Measurements from ENCODE around the gene HBA2.
"Not testable (repeated sequence)": the region's sequence is repeated elsewhere in the genome, so short reads cannot be mapped to it uniquely, and the experiment has no call there.

Gene HBA2

DNA sequence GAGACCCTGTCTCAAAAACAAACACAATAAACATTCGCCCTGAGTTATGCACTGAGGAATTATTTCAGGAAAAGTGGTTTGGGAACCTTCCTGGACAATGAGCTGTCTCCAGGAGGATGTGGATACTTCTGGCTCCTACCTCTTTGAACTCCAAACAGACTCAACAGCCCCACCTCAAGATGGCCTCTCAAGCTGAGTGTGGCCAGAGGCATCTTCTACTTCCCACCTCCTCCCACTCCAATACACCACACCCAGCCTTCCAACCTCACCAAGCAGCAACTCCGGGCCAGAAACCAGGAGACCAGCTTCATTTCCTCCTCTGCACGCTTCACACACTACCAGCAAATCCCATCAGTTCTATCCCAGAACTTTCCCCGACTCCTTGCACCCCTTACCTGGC lies 19.2 kb downstream of the HBA2 start:
- no peak for DNase-seq (ENCODE audit: low spot score)
- TF ChIP-seq, protein P1, sequence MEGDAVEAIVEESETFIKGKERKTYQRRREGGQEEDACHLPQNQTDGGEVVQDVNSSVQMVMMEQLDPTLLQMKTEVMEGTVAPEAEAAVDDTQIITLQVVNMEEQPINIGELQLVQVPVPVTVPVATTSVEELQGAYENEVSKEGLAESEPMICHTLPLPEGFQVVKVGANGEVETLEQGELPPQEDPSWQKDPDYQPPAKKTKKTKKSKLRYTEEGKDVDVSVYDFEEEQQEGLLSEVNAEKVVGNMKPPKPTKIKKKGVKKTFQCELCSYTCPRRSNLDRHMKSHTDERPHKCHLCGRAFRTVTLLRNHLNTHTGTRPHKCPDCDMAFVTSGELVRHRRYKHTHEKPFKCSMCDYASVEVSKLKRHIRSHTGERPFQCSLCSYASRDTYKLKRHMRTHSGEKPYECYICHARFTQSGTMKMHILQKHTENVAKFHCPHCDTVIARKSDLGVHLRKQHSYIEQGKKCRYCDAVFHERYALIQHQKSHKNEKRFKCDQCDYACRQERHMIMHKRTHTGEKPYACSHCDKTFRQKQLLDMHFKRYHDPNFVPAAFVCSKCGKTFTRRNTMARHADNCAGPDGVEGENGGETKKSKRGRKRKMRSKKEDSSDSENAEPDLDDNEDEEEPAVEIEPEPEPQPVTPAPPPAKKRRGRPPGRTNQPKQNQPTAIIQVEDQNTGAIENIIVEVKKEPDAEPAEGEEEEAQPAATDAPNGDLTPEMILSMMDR (IDR thresholded peaks at IDR 0.05; ENCODE audit: extremely low read depth, missing control alignments), result no peak

DNA sequence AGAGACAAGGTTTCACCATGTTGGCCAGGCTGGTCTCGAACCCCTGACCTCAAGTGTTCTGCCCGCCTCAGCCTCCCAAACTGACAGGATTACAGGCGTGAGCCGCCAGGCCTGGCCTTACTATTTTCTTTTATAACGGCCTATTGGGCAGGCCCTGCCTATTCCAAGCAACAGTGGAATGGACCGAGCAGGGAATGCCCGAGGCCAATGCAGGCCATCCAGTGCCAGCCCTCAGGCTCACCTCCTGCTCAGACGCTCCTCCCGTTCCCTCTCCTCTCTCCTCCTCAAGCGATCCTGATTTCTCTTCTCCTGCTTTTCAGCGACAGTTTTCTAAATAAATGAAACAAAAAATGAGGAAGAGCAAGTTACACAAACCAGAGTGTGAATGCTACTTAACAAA lies 20.0 kb downstream of the HBA2 start:
- DNase-seq (ENCODE audit: low spot score), result no peak
- TF ChIP-seq, protein P1 (IDR thresholded peaks at IDR 0.05; ENCODE audit: extremely low read depth, missing control alignments), result no peak

DNA sequence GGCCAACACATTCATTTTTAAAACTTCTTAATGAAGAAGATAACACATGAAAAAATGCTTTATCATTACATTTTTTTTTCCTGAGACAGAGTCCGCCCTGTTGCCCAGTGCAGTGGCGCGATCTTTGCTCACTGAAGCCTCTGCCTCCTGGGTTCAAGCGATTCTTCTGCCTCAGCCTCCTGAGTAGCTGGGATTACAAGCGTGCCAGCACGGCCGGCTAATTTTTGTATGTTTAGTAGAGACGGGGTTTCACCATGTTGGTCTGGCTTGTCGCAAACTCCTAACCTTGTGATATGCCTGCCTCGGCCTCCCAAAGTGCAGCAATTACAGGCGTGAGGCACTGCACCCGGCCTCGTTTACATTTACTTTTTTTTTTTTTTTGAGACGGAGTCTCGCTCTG lies 20.8 kb downstream of the HBA2 start:
- no peak for DNase-seq (ENCODE audit: low spot score)
- TF ChIP-seq, protein P1 (IDR thresholded peaks at IDR 0.05; ENCODE audit: extremely low read depth, missing control alignments), result no peak

DNA sequence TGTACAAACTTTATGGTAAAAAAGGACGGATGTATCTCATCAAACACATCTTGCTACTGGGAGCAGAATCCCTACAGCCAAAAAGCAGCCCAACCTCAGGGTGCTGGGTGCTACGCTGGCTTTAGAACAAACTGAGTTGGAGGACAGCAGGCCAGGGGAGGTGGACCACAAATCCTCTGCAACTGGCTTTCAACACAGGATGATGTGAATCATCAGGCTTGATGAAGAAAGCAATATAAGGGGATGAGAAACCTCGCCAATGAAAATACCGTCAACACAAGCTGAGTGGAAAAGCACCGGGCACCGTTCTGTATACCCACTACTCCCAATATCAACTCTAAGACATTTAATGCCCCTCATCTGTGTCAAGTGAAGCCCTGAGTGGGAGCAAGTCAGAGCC lies 21.8 kb downstream of the HBA2 start:
- TF ChIP-seq, protein P1 (IDR thresholded peaks at IDR 0.05; ENCODE audit: extremely low read depth, missing control alignments), result no peak

DNA sequence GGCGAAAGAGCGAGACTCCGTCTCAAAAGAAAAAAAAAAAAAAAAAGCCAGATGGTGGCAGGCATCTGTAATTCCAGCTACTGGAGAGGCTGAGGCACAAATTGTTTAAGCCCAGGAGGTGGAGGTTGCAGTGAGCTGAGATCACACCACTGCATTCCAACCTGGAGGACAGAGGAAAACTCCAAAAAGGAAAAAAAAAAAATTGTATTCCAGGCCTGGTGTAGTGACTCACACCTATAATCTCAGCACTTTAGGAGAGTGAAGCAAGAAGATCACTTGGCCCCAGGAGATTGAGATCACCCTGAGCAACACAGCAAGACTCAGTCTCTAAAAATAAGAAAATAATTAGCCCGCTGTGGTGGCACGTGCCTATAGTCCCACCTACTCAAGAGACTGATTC lies 27.7 kb downstream of the HBA2 start:
- no peak for DNase-seq (ENCODE audit: low spot score)
- TF ChIP-seq, protein P1 (IDR thresholded peaks at IDR 0.05; ENCODE audit: extremely low read depth, missing control alignments), result no peak

More for the DNA sequence above, 21.8 kb downstream of the HBA2 start:
- no peak for DNase-seq (ENCODE audit: low spot score)

DNA sequence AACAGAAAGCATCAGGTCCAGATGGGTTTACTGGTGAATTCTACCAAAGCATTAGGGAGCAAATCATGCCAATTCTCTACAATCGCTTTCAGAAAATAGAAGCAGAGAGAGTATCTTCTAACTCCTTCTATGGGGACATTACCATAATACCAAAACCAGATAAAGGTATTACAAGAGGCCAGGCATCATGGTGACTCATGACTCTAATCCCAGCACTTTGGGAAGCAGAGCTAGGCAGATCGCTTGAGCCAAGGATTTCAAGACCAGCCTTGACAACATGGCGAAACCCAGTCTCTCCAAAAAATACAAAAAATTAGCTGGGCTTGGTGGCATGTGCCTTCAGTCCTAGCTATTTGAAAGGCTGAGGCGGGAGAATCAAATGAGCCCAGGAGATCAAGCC lies 30.6 kb downstream of the HBA2 start:
- TF ChIP-seq, protein P1 (IDR thresholded peaks at IDR 0.05; ENCODE audit: extremely low read depth, missing control alignments), result no peak
- DNase-seq (ENCODE audit: low spot score), result no peak

DNA sequence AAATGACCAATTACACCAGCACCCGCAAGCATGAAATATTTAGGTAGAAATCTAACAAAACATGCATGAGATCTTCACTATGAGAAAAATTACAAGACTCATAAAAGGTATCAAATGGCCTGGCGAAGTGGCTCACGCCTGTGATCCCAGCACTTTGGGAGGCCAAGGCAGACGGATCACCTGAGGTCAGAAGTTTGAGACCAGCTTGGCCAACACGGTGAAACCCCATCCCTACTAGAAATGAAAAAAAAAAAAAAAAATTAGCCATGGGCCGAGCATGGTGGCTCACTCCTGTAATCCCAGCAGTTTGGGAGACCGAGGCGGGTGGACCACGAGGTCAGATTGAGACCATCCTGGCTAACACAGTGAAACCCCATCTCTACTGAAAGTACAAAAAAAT lies 31.4 kb downstream of the HBA2 start:
- not testable (repeated sequence) for DNase-seq (ENCODE audit: low spot score)

DNA sequence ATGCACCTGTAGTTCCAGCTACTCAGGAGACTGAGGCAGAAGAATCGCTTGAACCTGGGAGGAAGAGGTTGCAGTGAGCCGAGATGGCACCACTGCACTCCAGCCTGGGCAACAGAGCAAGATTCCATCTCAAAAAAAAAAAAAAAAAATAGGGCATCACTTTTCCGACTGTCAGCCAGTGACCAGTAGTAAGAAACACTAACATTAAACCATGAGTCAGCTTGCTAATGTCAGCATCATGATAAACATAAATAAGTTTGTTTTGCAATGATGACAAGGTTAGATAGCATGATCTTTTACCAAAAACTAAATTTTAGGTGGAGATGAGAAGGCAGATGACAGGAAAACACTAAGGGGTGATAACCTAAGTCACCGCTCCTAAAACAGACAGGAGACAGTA lies 36.7 kb downstream of the HBA2 start:
- not testable (repeated sequence) for DNase-seq (ENCODE audit: low spot score)

DNA sequence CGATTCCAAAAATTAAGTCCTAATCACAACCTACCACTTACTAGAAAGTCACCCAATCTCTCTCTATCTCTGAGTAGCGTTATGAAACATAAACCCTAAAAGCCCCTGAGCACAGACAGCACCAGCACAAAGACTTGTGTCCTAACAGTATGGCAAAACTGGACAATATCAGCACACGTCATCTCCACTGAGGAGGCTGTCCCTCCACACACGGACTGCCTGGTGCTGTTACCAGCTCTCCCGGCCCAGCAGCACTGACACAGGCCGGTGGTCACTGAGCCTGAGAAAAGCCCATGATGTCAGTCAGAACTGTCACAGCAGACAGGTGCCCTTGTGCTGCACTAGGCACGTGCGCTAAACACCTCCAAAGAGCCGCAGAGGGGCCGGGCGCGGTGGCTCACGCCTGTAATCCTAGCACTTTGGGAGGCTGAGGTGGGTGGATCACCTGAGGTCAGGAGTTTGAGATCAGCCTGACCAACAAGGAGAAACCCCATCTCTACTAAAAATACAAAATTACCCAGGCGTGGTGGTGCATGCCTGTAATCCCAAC lies 39.0 kb downstream of the HBA2 start:
- not testable (repeated sequence) for DNase-seq (ENCODE audit: low spot score)
